Stimulated activated CD8-positive, alpha-beta memory T cell treated with anti-CD3 and anti-CD28 coated beads, Interleukin-15, amount 100 ng/mL, for 4 hours (primary cell): ENCODE measurements around the gene SNX13.

Experiments used
- DNase-seq, 2 donors: peaks; one replicate each; pipeline ENCODE4 v3.0.0-alpha.2; 2020; ENCODE audit warnings: low read depth in 2 of 2

SNX13 gene

GRCh38 chr7:17782216-17782549, 158.1 kb downstream of the SNX13 start:
- no peak for DNase-seq

- no peak for DNase-seq
These were observed 158.6 kb downstream of the SNX13 start for GRCh38 chr7:17781491-17782215.

DNA sequence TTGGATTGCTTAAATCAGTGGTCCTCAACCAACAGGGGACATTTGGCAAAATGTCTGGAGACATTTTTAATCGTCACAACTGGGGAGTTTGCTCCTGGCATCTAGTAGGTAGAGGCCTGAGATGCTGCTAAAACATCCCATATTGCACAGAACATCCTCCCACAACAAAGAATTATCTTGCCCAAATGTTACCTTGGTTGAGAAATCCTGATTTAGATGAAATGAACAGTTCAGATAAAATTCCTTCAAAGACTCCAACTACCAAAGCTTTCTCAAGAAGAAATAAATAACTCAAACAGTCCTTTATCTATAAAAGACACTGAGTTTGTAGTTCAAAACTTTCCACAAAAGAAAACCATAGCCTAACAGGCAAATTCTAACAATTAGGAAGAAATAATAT, 160.9 kb downstream of the SNX13 start:
- no peak for DNase-seq

DNA sequence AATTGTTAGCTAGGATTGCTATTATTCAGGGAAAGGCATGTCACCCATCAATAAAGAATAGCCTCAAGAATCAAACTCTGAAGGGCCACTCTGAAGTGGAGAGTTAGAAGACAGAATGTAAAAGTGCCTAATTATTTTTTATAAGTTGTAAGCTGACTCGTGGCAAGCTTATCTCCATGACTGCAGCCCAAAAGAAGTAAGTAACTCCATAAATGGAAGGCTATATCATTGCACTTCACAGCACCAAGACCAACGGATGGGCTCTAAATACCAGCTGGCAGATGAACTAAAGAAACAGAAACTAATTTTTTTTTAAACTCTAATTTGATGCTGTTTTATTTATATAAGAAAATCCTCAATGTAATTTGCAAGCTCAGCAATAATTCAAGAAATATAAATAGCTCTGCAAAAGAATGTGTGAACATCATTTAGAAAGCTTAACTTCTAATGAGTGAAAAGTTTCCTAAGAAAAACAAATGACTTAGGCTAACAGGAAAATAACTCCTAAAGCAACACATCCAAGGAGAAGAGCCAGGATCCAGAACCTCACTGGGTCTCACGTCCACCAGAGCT, 165.5 kb downstream of the SNX13 start:
- DNase-seq = no peak

- no peak for DNase-seq
These were observed 166.0 kb downstream of the SNX13 start for GRCh38 chr7:17774248-17774647.

DNA sequence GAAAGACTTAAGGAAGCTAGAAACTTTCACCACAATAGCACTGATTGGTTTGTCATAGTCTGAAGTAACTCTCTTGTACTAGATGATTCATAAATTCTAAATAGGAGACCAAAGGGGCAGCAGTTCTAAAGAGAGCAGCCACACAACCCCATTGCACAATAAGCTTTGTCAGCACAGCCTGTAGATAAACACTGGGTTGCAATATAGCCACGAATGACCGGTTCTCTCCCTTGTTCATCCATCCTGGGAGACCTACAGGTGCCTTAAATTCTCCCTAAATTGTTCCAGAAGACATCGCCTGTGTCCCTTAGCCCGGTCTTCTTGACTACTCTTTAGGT, 167.0 kb downstream of the SNX13 start:
- no peak for DNase-seq

- no peak for DNase-seq
These were observed 167.6 kb downstream of the SNX13 start for GRCh38 chr7:17772581-17773288.

DNA sequence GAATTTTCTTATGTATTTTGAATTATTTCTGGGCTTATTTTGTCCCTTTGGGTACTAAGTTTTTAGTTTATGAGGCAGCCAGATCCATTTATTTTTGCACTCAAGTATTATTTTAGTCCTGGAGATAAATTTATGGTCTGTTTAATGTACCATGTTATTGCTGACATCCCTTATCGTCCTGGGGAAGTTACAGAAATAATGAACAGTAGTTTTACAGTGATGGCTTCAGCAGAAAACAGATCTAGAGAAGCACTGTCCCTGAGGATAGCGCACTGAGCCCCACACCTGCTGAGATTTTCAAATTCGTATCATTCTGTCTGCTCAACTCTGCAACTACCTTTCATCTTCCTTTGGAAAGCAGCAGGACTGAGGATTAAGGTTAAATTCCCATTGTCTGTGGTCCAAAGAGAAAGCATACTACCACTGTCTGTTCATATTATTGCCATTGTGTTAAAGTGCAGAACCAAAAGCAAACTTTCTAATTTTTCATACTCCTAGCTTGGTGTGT, 168.3 kb downstream of the SNX13 start:
- no peak for DNase-seq

DNA sequence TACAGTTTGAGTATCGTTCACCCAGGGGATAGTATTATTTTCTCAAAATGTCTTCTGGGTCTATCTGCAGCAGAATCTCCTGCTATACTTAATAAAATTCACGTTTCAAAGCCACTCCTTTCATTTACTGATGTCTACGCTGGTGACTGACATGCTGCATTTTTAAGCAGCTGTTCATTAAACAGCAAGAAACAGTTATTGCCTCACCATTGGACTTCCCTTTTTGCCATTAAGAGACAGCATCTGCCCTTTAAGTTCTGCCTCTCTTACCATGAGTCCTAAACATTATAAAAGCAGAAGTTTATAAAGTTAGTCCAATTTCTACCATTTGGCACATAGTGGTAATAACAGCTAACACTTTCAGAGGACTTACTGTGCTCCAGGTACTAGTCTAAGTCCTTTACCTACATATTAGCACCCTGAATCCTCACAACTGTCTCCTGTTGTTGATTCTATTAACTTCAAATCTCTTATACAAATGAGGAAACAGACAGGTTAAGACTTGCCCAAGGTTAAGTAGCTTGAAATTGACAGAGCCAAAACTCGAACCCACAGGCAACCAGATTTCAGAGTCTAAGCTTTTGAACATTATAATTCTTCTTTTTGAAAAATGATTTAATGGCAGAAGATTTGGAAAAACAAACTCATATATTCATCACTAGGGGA, 169.5 kb downstream of the SNX13 start:
- no peak for DNase-seq

GRCh38 chr7:17769918-17770317, 170.4 kb downstream of the SNX13 start:
- DNase-seq = no peak

- no peak for DNase-seq
These were observed 182.3 kb downstream of the SNX13 start for GRCh38 chr7:17758008-17758407.

GRCh38 chr7:17746020-17746530, 194.2 kb downstream of the SNX13 start:
- no peak for DNase-seq

DNA sequence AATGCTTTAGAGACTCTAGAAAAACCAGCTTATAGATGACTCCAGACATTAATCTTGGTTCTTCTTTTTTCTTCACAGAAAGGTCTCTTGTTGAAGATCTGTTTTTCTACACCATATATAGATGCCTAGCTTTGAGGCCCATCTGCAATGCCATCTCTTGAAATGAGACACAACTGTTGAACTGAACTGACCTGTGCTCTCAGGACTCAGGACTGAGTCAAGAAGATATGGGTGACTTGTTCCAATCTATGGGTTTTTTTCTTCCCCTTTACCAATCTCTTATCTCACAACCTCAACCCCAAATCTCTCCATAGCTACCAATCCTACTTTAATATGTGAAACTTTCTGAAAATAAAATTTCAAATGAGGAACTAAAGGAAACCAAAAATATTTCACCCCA, 194.7 kb downstream of the SNX13 start:
- no peak for DNase-seq

DNA sequence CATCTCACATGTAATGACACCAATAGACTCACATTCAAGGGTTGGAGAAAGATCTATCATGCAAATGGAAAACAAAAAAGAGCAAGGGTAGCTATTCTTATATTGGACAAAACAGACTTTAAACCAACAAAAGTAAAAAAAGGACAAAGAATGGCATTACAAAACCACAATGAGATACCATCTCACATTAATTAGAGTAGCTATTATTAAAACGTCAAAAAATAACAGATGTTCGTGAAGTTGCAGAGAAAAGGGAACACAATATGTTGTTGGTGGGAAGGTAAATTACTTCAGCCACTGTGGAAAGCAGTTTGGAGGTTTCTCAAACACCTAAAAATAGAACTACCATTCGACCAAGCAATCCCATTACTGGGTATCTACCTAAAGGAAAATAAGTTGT, 197.0 kb downstream of the SNX13 start:
- DNase-seq = no peak

DNA sequence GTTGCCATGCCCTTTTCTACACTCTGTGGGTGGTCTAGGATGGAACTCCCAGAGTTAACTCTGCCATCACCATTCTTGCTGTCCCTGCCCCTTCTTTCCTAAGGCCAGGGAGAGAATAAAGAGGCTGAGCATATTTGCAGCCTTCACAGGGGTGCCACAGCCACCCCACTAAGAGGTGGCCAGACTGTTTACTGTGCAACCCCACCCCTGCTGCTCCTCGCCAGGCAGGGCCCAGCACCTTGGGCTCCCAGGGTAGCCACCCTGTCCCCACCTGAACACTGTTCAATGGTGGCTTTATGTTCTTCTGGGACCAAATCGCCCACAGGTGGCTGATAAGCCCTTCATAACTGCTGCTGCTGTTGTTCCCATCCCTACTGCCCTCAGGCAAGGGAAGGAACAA, 198.9 kb downstream of the SNX13 start:
- no peak for DNase-seq
